HG02870 (cell line): ENCODE measurements around the gene COX7A2.

Experiments used
- ATAC-seq: cut with Tn5 transposase; IDR thresholded peaks from one replicate; pipeline ENCODE4 v1.9.1; 2021; ENCODE audit warnings: mild to moderate bottlenecking, moderate library complexity; ENCODE audit not compliant: unreplicated experiment

Gene COX7A2

GRCh38 chr6:75201901-75202672 lies 41.5 kb downstream of the COX7A2 start:
- ATAC-seq, result no peak

- ATAC-seq, result no peak
These were observed 42.6 kb downstream of the COX7A2 start for GRCh38 chr6:75201021-75201420.

DNA sequence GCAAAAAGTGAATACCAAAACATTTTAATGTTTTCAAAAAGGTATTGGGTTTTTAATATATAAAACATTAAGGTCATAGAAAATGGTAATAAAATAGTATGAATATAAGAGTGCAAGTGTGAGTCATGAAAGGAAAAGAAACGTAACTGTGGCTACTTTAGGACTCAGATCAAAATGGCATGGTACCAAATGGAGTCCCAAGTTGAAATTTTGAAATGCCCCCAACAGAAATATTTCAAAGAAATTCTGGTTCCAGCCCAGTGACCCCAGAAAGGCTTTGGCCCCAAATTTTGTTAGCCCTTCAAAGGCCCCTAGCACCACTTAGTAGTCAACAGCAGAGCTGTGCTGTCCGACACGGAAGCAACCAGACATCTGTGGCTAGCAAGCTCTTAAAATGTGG lies 43.7 kb downstream of the COX7A2 start:
- ATAC-seq, result no peak

- no peak for ATAC-seq
These were observed 47.4 kb downstream of the COX7A2 start for GRCh38 chr6:75196081-75196687.

- no peak for ATAC-seq
These were observed 55.2 kb downstream of the COX7A2 start for GRCh38 chr6:75188221-75188925.
